Measurements from ENCODE around the gene SLC15A2.

Gene SLC15A2

GRCh38 chr3:121989943-121990342 is 95.7 kb downstream of the SLC15A2 start:
- no peak for DNase-seq

- no peak for DNase-seq
Measured at GRCh38 chr3:121992601-121993560, 98.7 kb downstream of the SLC15A2 start.

Measured in cerebellar nuclear complex (tissue), 1 donor.